Activated T-helper 1 cell treated with anti-CD3 and anti-CD28 coated beads, Interleukin-12 subunit alpha, Interleukin-12 subunit beta, Interleukin-2, Interleukin-4 antibody, amounts not matched to agents 30 ng/mL and 10 ng/mL and 1 ng/mL, durations not matched to agents 14 hours and 24 hours and 36 hours (primary cell): ENCODE results near the gene OR52B6. TPM values are rescaled to one million over a fixed set of nuclear protein-coding genes. Genes with fewer than 3 reads are reported as not detected.
"Not testable (repeated sequence)": the region's sequence is repeated elsewhere in the genome, so short reads cannot be mapped to it uniquely, and the experiment has no call there.

ENCODE experiments used
- DNase-seq: peaks from one replicate; pipeline ENCODE4 v3.0.0; 2021; ENCODE audit warnings: low spot score
- H3K27ac Mint-ChIP-seq: one replicate; pipeline ENCODE4 v1.8.0; 2021; ENCODE audit warnings: mild to moderate bottlenecking, mixed read lengths
- H3K27me3 Mint-ChIP-seq: one replicate; pipeline ENCODE4 v1.8.0; 2022; ENCODE audit warnings: mild to moderate bottlenecking, moderate library complexity, mixed read lengths; ENCODE audit not compliant: insufficient read depth
- H3K36me3 Mint-ChIP-seq: one replicate; pipeline ENCODE4 v1.8.0; 2021; ENCODE audit warnings: low read depth, mixed read lengths
- H3K4me1 Mint-ChIP-seq: one replicate; pipeline ENCODE4 v1.8.0; 2021; ENCODE audit warnings: low read depth, mixed read lengths
- H3K4me3 Mint-ChIP-seq: one replicate; pipeline ENCODE4 v1.8.0; 2021; ENCODE audit warnings: mild to moderate bottlenecking, moderate library complexity, mixed read lengths
- H3K9me3 Mint-ChIP-seq: one replicate; pipeline ENCODE4 v1.8.0; 2021; ENCODE audit warnings: mixed read lengths
- intact Hi-C: fragments of 100-400 bp; cut with micrococcal nuclease; formaldehyde crosslinking; loops from one replicate; pipeline ENCODE4 v1.15.1; 2024
- total RNA-seq: library from RNA; stranded (reverse); gene quantifications from 2 replicates; pipeline ENCODE4 v1.2.3, GENCODE V29; 2022

OR52B6 gene
- total RNA-seq, 1 donor from 2014 or later, result not detected

DNA sequence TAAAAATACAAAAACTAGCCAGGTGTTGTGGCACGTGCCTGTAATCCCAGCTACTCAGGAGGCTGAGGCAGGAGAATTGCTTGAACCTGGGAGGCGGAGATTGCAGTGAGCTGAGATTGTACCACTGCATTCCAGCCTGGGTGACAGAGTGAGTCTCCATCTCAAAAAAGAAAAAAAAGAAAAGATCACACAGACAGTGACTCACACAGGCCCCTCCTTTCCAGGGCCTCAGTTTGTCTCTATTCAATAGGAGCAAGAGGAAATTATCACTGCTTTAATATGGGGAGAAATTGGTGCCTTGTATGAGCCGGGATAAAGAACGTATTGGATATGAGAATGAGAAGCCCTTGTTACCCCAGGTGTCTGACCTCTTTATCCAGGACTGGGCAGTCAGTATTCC, 22.1 kb downstream of the OR52B6 start:
- H3K4me3 Mint-ChIP-seq, DNase-seq, H3K27ac Mint-ChIP-seq, H3K9me3 Mint-ChIP-seq, intact Hi-C loops, H3K27me3 Mint-ChIP-seq, H3K36me3 Mint-ChIP-seq, H3K4me1 Mint-ChIP-seq: not testable (repeated sequence)

DNA sequence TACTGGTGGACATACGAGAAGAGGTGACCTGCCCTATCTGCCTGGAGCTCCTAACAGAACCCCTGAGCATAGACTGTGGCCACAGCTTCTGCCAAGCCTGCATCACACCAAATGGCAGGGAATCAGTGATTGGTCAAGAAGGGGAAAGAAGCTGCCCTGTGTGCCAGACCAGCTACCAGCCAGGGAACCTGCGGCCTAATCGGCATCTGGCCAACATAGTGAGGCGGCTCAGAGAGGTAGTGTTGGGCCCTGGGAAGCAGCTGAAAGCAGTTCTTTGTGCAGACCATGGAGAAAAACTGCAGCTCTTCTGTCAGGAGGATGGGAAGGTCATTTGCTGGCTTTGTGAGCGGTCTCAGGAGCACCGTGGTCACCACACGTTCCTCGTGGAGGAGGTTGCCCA, 22.6 kb downstream of the OR52B6 start:
- no peak for DNase-seq
- no peaks in the 10 kb centered on the region for H3K9me3 Mint-ChIP-seq
- H3K4me1 Mint-ChIP-seq, result no peaks in the 10 kb centered on the region
- H3K4me3 Mint-ChIP-seq, result no peak overlapping the region
- peaks cover 1% of the 10 kb centered on the region for H3K27me3 Mint-ChIP-seq
- intact Hi-C loops, result no loop called here
- H3K36me3 Mint-ChIP-seq, result no peaks in the 10 kb centered on the region
- no peak overlapping the region for H3K27ac Mint-ChIP-seq

DNA sequence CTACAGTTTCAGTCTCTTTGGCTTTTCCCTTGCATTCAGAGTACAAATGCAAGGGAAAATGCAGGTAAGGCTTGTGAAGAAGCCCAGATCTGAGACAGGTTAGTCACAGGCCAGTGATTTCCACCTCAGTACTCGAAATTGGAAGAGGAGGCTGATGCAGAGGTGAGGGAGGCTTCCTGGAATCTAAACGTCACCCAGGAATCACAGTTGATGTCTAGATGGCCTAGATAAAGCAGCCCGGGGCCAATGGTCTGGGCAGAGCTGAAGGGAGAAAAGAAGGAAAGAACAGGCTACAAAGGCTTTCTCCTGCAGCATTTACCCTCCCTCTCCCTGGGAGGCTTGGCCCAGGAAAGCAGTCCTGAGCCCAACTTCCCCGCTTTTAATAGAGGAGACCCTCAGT, 24.2 kb downstream of the OR52B6 start:
- Mint-ChIP-seq H3K27ac (no peak overlapping the region), H3K4me3 (no peak overlapping the region), H3K27me3 (peaks cover 1% of the 10 kb centered on the region), H3K36me3 (no peaks in the 10 kb centered on the region), H3K4me1 (no peaks in the 10 kb centered on the region), H3K9me3 (no peaks in the 10 kb centered on the region)
- intact Hi-C loops, result no loop called here
- no peak for DNase-seq

DNA sequence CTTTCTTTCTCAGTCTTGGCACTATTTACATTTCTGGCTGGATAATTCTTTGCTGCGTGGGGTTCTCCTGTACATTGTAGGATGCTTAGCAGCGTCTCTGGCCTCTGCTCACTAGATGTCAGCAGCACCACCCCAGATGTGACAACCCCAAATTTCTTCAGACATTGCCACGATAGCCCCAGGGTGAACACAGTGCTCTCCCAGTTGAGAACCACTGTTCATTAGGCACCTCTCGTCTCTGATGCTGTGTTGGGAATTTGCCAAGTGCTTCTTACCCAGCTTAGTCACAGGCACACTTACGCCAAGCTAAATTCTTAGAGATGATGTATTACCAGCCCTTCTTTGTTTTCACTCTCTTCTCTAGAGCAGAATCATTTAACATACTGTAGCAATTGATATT, 25.2 kb downstream of the OR52B6 start:
- Mint-ChIP-seq H3K27me3 (peaks cover 1% of the 10 kb centered on the region), H3K4me3 (no peak overlapping the region), H3K36me3 (no peaks in the 10 kb centered on the region), H3K4me1 (peaks cover 8% of the 10 kb centered on the region), H3K9me3 (no peaks in the 10 kb centered on the region), H3K27ac (no peak overlapping the region)
- intact Hi-C loops, result no loop called here
- no peak for DNase-seq

GRCh38 chr11:5608808-5609207, 28.1 kb downstream of the OR52B6 start:
- Mint-ChIP-seq H3K4me1 (peaks cover 10% of the 10 kb centered on the region), H3K4me3 (no peak overlapping the region), H3K27ac (no peak overlapping the region), H3K27me3 (peaks cover 6% of the 10 kb centered on the region), H3K36me3 (no peaks in the 10 kb centered on the region), H3K9me3 (no peaks in the 10 kb centered on the region)
- intact Hi-C loops, result no loop called here
- no peak for DNase-seq

DNA sequence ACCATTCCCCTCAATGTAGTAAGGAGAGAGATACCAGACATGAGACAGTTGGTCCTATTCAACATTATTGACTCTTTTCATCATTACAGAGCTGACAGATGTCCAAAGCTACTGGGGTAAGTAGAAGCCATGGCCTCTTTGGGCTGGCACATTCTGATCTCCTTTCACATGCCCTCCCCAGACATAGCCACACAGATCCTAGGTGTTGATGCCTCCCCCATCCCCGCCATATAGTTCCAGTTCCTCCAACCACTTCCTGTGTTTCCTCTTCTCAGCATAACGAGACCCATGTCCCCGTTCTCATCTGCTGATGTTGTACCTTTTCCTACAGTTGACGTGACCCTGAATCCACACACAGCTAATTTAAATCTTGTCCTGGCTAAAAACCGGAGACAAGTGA, 29.8 kb downstream of the OR52B6 start:
- H3K4me1 Mint-ChIP-seq, result peaks cover 10% of the 10 kb centered on the region
- H3K27ac Mint-ChIP-seq, result no peak overlapping the region
- intact Hi-C loops, result no loop called here
- peaks cover 8% of the 10 kb centered on the region for H3K27me3 Mint-ChIP-seq
- H3K4me3 Mint-ChIP-seq, result no peak overlapping the region
- H3K9me3 Mint-ChIP-seq, result no peaks in the 10 kb centered on the region
- no peaks in the 10 kb centered on the region for H3K36me3 Mint-ChIP-seq
- DNase-seq, result no peak

- no peak for DNase-seq
- Mint-ChIP-seq H3K4me3 (no peak overlapping the region), H3K4me1 (peaks cover 10% of the 10 kb centered on the region), H3K27ac (no peak overlapping the region), H3K9me3 (no peaks in the 10 kb centered on the region), H3K36me3 (no peaks in the 10 kb centered on the region), H3K27me3 (peaks cover 8% of the 10 kb centered on the region)
- intact Hi-C loops, result no loop called here
Measured at GRCh38 chr11:5611627-5612026, 30.9 kb downstream of the OR52B6 start.

DNA sequence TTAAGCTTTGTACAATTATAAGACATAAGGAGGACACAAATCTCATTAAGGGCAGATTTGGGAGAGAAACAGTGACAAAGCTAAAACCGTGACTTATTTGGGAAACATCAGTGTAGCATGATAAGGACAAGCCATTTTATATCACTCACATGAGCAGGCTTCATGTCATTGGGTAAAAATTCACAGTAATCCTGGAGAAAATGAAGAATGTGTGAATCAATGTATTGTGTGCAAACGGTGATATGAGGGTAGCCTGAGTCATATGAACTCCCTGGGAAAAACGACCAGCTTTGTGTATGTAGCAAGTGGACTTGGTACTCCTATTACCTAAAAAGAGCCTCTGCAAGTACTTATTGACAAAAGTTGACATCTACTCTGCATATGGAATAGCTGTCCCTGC, 38.1 kb downstream of the OR52B6 start:
- Mint-ChIP-seq H3K4me1 (peaks cover 6% of the 10 kb centered on the region), H3K27me3 (peaks cover 4% of the 10 kb centered on the region), H3K4me3 (no peak overlapping the region), H3K36me3 (peaks cover 1% of the 10 kb centered on the region), H3K27ac (no peak overlapping the region), H3K9me3 (no peaks in the 10 kb centered on the region)
- DNase-seq, result no peak
- intact Hi-C loops, result no loop called here

DNA sequence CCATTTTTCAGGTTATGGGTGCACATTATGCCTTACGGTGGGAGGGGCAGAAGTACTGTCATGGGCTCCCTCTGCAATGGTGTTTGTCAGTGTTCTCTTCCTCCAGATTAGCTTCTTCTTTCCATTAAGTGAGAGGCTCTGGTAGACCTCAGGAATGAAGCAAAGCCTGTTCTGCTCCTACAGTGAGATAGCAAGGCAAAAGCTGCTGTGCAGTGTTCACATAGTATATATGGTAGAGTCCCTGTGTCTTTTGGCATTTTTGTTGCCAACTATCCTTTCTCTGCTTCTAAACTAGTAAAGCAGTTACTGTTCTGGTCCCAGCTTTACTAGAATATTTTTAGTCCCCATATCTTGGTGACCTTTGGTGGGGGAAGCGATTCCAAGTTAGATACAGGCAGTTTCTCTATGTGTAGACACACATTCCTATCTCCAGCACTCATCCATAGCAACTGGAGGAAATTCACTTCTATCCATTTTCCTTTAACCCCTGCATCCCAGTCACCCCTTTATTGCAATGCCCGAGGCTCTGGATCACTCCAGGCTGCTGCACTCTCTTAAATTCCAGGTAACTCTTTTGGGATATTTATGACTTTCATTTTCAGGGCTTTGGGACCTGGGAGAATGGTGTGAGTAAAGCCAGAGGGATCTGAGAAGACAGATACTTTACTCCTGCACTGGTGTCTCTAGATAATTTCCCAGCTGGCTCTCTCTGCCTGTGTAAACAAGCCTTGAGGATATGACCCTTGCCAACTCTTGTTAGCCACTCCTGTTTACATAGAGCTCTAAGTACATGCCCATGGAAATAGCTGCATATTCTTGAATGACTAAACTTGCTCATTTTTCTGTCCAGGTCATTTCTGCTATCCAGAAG, 40.2 kb downstream of the OR52B6 start:
- H3K36me3 Mint-ChIP-seq, result peaks cover 1% of the 10 kb centered on the region
- H3K4me3 Mint-ChIP-seq, result no peak overlapping the region
- no peaks in the 10 kb centered on the region for H3K27me3 Mint-ChIP-seq
- intact Hi-C loops, result no loop called here
- H3K27ac Mint-ChIP-seq, result no peak overlapping the region
- H3K9me3 Mint-ChIP-seq, result no peaks in the 10 kb centered on the region
- no peak for DNase-seq
- peaks cover 24% of the 10 kb centered on the region for H3K4me1 Mint-ChIP-seq

DNA sequence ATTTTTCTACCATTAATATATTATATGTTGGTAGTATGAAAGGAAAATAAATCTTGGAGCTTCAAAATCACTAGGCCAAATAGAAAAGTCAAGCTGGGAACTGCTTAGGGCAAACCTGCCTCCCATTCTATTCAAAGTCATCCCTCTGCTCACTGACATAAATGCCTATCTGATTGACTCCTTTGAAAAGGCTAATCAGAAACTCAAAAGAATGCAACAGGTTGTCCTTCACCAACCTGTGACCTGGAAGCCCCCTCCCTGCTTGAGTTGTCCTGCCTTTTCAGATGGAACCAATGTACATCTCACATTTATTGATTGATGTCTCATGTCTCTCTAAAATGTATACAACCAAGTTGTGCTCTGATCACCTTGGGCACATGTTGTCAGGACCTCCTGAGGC, 40.9 kb downstream of the OR52B6 start:
- Mint-ChIP-seq H3K27me3 (no peaks in the 10 kb centered on the region), H3K9me3 (no peaks in the 10 kb centered on the region), H3K4me3 (no peak overlapping the region), H3K4me1 (peaks cover 31% of the 10 kb centered on the region), H3K36me3 (peaks cover 1% of the 10 kb centered on the region), H3K27ac (no peak overlapping the region)
- DNase-seq, result no peak
- intact Hi-C loops, result no loop called here

- peak overlapping the region; percentile 54 for H3K4me3 Mint-ChIP-seq
- no peaks in the 10 kb centered on the region for H3K9me3 Mint-ChIP-seq
- intact Hi-C loops, result no loop called here
- peaks cover 10% of the 10 kb centered on the region for H3K36me3 Mint-ChIP-seq
- no peak for DNase-seq
- no peaks in the 10 kb centered on the region for H3K27me3 Mint-ChIP-seq
- H3K4me1 Mint-ChIP-seq, result peaks cover 43% of the 10 kb centered on the region
- no peak overlapping the region for H3K27ac Mint-ChIP-seq
Measured at GRCh38 chr11:5622802-5623201, 42.1 kb downstream of the OR52B6 start.

DNA sequence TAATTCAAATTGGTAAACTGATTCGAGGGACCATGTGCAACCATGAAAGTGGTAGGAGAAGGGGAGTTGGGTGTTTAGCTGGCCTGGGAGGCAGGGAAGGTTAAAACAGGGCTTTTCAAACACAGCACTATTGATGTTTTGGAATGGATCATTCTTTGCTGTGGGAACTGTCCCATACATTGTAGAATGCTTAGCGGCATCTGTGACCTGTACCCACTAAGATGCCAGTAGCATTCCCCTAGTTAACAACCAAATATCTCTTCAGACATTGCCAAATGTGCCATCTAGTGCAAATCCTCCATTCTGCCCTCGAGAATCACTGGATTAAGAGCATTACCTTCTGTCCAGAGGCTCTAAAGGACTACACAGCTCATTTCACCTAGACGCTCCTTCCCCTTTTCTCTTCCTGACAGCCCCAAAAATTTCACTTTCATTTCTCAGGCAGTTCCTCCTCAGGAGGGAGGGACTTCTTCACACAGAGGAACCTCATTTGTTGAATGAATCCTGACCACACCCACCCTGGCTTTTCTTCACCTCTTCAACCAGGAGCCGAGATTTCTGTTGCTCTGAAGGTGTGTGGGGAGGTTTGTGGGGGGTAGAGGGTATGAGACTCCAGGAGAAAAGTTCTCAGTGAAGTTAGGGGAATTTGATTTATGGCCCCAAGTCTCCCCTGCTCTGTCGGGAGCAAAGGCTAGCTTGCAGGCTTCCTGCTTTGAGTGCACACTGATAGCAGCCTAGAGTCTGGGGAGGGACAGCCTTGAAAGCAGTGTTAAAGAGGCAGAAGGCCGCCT, 44.0 kb downstream of the OR52B6 start, which contains the start of gene TRIM34:
Gene TRIM34, plus strand, starts transcription at position 513 of the 791 bp plus-strand sequence. CDS start 7,331 bp downstream, outside the sequence.
- Mint-ChIP-seq H3K27ac (peak within 1 kb of the TSS; percentile 79), H3K27me3 (no peaks in the 10 kb centered on the region), H3K4me1 (peaks cover 47% of the 10 kb centered on the region), H3K9me3 (peaks cover 7% of the 10 kb centered on the region), H3K4me3 (peak within 1 kb of the TSS; percentile 91), H3K36me3 (peaks cover 11% of the 10 kb centered on the region)
- peak; percentile 68 for DNase-seq
- intact Hi-C loops, result loop anchor here (1.0 to 2.0 kb wide), 4 partner anchors 10 to 65 kb away; partner anchors contain the start of genes TRIM22 and TRIM5

DNA sequence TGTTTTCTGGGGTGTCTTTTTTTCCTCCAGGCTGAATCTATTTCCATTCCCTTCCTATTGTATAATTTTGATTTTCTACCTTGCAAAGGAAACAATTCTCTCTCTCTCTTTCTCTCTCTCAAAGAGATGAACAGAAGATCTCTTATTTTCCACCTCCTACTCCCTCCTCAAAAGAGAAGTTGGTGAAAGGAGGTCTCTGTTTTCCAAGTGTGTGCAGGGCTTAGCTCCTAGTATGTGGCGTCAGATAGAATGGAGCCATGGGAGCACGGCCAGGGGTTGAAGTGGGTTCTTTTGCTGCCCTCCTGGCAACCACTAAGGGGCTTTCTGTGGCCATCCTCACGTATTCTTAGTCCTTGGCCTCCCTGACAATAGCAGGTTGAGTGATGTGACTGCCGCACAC, 44.6 kb downstream of the OR52B6 start:
- Mint-ChIP-seq H3K27ac (peak overlapping the region; percentile 62), H3K36me3 (peaks cover 13% of the 10 kb centered on the region), H3K27me3 (no peaks in the 10 kb centered on the region), H3K4me1 (peaks cover 50% of the 10 kb centered on the region), H3K9me3 (peaks cover 9% of the 10 kb centered on the region), H3K4me3 (peak overlapping the region; percentile 91)
- DNase-seq, result no peak
- intact Hi-C loops, result loop anchor here (1.0 to 2.0 kb wide), 2 partner anchors 9 to 18 kb away; no protein-coding TSS in a partner anchor
